ENCODE measurements around the gene SLC25A41.

SLC25A41 gene

GRCh38 chr19:6425732-6426620 is 7.6 kb downstream of the SLC25A41 start:
- DNase-seq = no peak

- DNase-seq = peak; percentile 98
Measured at GRCh38 chr19:6424939-6425731, 8.4 kb downstream of the SLC25A41 start.

DNA sequence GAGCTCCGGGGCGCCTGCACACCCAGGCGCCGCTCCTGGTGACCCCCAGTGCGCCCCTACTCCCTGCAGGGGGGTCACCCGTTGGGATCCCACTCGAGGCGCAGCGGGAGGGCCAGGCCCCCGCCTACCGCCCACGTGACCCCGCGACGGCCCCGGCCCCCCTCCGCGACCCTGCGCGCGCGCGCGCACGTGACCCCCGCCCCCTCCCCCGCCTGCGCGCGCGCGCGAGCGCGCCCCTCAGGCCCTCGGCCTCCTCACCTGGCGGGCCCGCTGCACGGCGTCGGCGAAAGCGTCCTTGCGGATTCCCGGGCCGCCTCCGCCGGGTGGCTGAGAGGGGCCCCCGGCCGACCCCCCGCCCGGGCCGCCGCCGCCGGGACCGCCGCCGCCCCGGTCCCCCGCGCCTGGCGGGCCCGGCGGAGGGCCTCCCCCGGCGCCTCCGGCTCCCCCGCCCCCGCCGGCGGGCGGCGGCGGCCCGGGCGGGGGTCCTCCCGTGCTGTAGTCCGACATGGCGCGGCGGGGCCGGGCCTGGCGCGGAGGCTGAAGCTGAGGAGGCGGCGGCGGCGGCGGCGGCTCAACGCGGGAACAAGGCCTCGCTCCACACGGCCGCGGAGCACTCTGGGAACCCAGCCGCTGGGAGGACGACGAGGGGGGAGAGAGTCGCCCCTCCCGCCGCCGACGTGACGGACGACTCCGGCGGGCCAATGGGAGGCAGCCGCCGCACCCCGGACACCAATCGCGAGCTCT is 9.2 kb downstream of the SLC25A41 start, which contains the start of gene KHSRP:
TSS of gene KHSRP (minus strand) at position 617 of the 744 bp plus-strand sequence. CDS start at position 507, 110 bp downstream.
- peak; percentile 59 for DNase-seq

- DNase-seq = peak; percentile 39
Measured at GRCh38 chr19:6423499-6424194, 9.9 kb downstream of the SLC25A41 start.

DNA sequence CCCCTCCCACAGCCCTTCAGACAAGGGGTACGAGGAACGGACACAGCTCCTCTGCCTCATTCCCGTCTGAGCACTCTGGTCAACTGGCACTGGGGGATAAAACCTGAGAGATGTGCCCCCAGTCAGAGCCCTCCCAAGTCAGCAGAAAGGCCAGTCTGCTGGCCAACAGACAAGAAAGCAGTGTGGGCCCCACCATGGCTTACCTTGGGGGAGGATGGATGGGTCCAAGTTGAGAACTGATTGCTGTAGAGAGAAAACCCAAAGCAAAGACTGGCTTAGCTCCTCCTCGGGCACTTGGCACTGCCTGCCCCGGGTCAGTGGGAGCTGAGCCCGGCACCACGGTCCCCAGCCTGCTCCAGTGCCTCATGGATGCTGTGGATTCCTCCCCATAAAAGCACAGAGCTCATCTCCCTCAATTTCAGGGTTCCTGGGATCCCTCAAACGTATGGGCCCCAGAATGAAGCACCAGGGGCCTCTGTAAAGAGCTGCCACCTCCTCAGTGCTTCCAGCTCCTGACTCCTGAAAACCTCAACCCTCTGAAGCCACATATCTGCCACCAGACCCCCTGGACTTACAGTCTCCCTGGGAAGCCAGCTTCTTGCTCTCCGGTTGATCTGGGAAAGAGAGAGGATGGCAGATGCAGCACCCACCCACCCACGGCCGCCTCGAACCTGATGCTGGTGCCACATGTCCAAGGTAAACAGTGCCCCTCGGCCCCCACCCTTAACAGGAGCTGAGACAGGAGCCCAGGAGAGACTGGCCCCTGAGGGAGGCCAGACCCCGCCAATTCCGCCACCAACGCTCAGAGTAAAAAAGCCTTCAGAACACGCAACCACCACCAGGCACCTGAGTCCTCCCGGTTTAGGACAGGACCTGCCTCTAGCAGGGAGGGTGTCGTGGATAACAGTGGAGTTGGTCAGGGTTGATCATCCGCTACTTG is 12.2 kb downstream of the SLC25A41 start:
- DNase-seq = no peak

DNA sequence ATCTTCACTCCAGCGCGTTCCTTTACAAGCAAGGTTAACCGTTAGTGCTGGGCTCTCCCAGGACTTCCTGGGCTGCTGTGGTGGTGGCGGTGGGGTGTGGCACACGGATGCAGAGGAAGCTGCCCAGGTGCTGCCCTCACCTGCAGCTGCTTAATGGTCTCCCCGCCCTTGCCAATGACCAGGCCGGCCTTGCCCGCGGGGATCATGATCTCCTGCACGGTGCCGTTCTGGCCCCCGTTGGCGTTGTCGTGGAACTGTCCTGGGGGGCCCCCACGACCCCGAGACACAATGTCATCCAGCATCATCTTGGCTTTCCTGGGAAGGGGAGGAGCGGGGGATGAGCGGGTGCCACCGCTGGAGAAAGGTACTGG is 15.0 kb downstream of the SLC25A41 start:
- DNase-seq = no peak

- DNase-seq = no peak
Measured at GRCh38 chr19:6417713-6418561, 15.6 kb downstream of the SLC25A41 start.

DNA sequence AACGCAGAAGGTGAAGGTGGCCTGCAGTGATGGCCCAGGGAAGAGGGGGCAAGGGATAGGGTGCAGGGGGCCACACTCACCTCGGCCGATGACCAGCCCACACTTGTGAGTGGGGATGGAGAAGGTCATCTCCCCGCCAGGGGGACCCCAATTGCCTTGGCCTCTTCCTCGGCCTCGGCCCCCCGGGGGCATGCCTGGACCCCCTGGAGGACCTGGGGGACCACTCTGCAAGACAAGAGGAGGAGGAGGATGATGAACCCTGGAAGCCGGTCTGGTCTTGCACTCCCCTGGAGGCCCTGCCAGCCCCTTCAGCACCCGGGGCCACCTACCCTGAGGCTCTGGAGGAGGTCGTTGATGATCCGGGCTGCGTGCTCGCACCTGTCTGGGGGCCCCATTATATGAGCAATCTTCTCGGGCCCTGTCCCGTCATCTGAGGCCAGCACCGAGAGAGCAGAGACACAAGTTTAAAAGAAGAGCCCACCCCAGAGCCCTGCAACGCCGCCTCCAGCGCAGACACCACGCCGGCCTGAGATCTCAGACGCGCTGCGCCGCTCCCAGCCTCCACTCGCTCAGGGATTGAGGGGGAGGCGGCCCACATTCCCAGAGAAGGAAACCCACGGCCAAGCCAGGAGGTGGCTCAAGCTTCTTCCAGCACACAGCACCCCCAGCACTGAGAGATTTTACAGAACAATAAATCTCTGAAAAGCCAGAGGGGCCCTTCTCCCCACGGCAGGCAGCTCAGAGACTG is 16.7 kb downstream of the SLC25A41 start:
- DNase-seq = no peak

- no peak for DNase-seq
Measured at GRCh38 chr19:6415591-6416190, 17.9 kb downstream of the SLC25A41 start.

DNA sequence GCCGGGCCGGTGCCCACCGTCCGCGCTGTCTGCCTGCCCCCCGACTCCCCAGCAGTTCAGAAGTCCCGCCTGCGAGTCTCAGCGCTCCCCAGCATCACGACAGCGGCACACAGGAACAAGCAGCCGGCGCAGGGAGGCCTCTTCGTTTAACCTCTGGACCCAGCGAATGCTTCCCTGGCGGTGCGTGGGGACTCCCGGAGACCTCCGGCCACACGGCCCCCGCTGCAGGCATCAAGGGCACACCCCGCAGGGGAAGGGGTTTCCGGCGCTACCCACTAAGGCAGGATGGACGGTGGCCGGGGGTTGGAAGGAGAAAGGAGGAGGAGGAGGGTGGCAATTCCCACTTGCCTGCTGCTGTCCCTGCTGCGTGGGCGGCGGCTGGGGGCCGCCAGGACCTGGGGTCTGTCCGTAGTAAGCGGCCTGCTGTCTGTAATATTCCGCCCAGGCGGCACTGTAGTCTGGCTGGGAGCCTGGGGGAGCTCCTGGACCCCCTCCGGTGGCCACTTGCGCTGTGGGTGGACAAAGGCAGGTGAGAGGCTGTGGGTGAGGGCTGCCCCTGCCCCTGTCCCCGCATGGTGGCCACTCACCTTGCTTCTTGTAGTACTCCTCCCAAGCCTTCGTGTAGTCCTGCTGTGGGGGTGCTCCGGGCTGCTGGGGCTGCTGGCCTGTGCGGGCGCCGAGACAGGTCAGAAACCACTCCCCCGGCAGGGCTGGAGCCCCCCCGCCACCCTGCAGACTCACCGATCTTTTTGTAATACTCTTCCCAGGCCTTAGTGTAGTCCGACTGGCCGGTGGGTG is 18.6 kb downstream of the SLC25A41 start:
- no peak for DNase-seq

GRCh38 chr19:6413721-6414643 is 19.6 kb downstream of the SLC25A41 start:
- no peak for DNase-seq

- DNase-seq = no peak
Measured at GRCh38 chr19:6413291-6413690, 20.3 kb downstream of the SLC25A41 start.

- peak; percentile 57 for DNase-seq
Measured at GRCh38 chr19:6412447-6413091, 21.0 kb downstream of the SLC25A41 start.

GRCh38 chr19:6412061-6412446 is 21.5 kb downstream of the SLC25A41 start:
- no peak for DNase-seq

GRCh38 chr19:6409346-6409745 is 24.2 kb downstream of the SLC25A41 start:
- no peak for DNase-seq

GRCh38 chr19:6406401-6406800 is 27.2 kb downstream of the SLC25A41 start:
- DNase-seq = no peak

Measured in stimulated activated CD4-positive, alpha-beta T cell treated with anti-CD3 and anti-CD28 coated beads, Interleukin-4, amount 100 ng/mL, for 1 hour (primary cell).